Astrocyte (in vitro differentiated cells and primary cell): ENCODE results near the gene FANCF.

ENCODE experiments used
- EZH2 ChIP-seq: IDR thresholded peaks from 2 replicates; pipeline ENCODE4 v1.6.1; 2012; ENCODE audit warnings: mild to moderate bottlenecking, low read length, inconsistent platforms; ENCODE audit not compliant: insufficient read depth
- TF ChIP-seq, protein P1 (sequence below): IDR thresholded peaks from 2 replicates; pipeline ENCODE4 v1.5.1; 2011; ENCODE audit warnings: low read depth, mild to moderate bottlenecking, inconsistent platforms, low read length, moderate library complexity; ENCODE audit not compliant: insufficient read depth

- TF ChIP-seq, protein P1, sequence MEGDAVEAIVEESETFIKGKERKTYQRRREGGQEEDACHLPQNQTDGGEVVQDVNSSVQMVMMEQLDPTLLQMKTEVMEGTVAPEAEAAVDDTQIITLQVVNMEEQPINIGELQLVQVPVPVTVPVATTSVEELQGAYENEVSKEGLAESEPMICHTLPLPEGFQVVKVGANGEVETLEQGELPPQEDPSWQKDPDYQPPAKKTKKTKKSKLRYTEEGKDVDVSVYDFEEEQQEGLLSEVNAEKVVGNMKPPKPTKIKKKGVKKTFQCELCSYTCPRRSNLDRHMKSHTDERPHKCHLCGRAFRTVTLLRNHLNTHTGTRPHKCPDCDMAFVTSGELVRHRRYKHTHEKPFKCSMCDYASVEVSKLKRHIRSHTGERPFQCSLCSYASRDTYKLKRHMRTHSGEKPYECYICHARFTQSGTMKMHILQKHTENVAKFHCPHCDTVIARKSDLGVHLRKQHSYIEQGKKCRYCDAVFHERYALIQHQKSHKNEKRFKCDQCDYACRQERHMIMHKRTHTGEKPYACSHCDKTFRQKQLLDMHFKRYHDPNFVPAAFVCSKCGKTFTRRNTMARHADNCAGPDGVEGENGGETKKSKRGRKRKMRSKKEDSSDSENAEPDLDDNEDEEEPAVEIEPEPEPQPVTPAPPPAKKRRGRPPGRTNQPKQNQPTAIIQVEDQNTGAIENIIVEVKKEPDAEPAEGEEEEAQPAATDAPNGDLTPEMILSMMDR = no peak
- TF ChIP-seq EZH2 = no peak
These were observed 40.6 kb downstream of the FANCF start for GRCh38 chr11:22584976-22585375.
